Muscle layer of duodenum (tissue), 2 donors: ENCODE measurements around the gene CA12.

Experiments used
- H3K27ac ChIP-seq: one replicate; pipeline ENCODE4 v1.7.0; 2013; ENCODE audit warnings: mild to moderate bottlenecking, low read length
- H3K27me3 ChIP-seq: one replicate; pipeline ENCODE4 v1.7.0; 2013; ENCODE audit warnings: low read depth, mild to moderate bottlenecking, control low read depth, low read length
- H3K36me3 ChIP-seq, 2 donors: one replicate each; pipeline ENCODE4 v1.7.0; 2013; ENCODE audit warnings: low read length in 2 of 2, control low read depth in 1 of 2, mild to moderate bottlenecking in 1 of 2; ENCODE audit not compliant: insufficient read depth in 2 of 2, control insufficient read depth in 1 of 2
- H3K4me1 ChIP-seq, 2 donors: one replicate each; pipeline ENCODE4 v1.7.0; 2013; ENCODE audit warnings: low read length in 2 of 2, mild to moderate bottlenecking in 2 of 2, control low read depth in 1 of 2, moderate library complexity in 1 of 2; ENCODE audit not compliant: insufficient read depth in 2 of 2, control insufficient read depth in 1 of 2
- H3K4me3 ChIP-seq, 2 donors: one replicate each; pipeline ENCODE4 v1.7.0; 2013; ENCODE audit warnings: low read length in 2 of 2, low read depth in 1 of 2, mild to moderate bottlenecking in 1 of 2
- H3K9me3 ChIP-seq, 2 donors: one replicate each; pipeline ENCODE4 v1.7.0; 2013; ENCODE audit warnings: low read length in 2 of 2, control low read depth in 1 of 2, mild to moderate bottlenecking in 1 of 2; ENCODE audit not compliant: control insufficient read depth in 1 of 2
- donor health status: healthy.

Gene CA12

DNA sequence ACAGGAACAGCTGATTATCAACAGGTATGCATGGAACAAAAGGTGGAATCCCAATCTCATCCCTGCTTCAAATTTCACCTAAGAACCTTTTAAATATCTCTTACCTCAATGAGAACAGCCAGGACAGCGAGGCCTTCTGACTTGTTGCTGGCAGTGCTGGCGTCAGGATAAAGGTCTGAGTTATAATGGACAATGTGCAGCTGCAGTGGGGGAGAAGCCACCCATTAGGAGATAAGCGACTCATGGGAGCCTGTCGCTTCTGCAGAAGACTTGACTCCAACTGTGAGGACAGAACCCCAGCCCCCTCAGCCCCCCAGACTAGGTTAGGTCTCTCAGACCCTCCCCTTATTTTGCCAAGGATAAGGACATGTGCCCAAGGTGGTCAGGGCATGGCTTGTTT, 39.7 kb downstream of the CA12 start:
- Histone ChIP-seq H3K9me3 (no peaks in the 10 kb centered on the region), H3K36me3 (no peaks in the 10 kb centered on the region), H3K27me3 (no peaks in the 10 kb centered on the region), H3K4me1 (no peaks in the 10 kb centered on the region), H3K4me3 (no peak overlapping the region), H3K27ac (no peak overlapping the region)

DNA sequence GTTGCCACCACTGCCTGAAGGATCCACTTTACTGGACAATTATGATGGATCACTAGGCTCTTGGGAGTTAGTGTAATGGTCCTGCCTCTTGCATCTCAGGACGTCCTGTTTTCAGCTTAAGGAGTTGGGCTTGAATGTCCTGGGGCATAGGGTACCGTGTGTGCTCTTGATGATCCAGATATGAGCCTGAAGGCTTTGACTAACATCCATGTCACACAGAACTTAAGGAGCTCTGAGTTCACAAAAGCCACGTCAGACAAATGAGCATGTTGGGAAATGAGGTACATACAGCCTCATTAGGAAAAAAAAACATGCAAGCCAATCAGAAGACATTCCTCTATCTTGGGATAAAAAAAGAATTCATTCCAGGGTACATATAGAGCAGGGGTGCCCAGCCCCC, 40.8 kb downstream of the CA12 start:
- Histone ChIP-seq H3K27ac (no peak overlapping the region), H3K36me3 (no peaks in the 10 kb centered on the region), H3K4me3 (no peak overlapping the region), H3K4me1 (no peaks in the 10 kb centered on the region), H3K27me3 (no peaks in the 10 kb centered on the region), H3K9me3 (no peaks in the 10 kb centered on the region)

DNA sequence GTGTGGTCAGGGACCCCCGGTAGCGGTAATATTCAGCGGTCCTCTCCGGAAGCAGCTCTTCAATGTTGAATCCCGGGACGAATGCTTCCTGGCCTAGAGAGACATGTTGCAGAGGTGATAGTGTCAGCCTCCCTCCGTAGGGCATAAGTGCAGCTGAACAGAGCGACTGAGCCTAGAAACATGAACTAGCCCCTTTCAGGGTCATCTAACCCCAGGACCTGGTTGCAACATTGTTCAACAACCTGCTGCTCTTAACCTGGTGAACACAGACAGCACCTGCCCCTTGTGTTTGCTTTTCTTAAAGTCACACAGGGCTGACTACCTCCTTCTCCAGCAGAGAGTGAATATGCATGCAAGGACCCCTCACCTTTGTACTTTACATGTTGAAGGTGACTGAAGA, 41.3 kb downstream of the CA12 start:
- Histone ChIP-seq H3K27me3 (no peaks in the 10 kb centered on the region), H3K9me3 (no peaks in the 10 kb centered on the region), H3K27ac (no peak overlapping the region), H3K36me3 (no peaks in the 10 kb centered on the region), H3K4me1 (no peaks in the 10 kb centered on the region), H3K4me3 (no peak overlapping the region)

DNA sequence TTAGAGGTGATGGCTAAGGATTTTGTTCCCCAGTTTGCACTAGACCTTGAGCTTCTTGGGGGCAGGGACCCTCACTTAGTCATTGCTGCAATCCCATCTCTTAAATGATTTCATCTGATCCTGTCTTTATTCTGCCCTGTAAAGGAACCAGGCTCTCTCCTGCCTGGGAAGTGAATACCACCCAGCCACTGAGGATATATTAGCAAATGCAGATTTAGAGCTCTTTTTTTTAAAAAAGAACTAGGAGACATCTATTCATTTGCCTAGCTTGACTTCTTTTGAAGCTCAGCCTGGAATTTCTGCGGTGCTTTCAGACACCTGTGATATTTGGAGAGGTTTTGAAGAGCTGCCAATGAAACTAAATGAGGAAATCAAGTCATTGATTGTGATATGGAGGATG, 41.8 kb downstream of the CA12 start:
- Histone ChIP-seq H3K36me3 (no peaks in the 10 kb centered on the region), H3K4me1 (no peaks in the 10 kb centered on the region), H3K9me3 (no peaks in the 10 kb centered on the region), H3K4me3 (no peak overlapping the region), H3K27me3 (no peaks in the 10 kb centered on the region), H3K27ac (no peak overlapping the region)

DNA sequence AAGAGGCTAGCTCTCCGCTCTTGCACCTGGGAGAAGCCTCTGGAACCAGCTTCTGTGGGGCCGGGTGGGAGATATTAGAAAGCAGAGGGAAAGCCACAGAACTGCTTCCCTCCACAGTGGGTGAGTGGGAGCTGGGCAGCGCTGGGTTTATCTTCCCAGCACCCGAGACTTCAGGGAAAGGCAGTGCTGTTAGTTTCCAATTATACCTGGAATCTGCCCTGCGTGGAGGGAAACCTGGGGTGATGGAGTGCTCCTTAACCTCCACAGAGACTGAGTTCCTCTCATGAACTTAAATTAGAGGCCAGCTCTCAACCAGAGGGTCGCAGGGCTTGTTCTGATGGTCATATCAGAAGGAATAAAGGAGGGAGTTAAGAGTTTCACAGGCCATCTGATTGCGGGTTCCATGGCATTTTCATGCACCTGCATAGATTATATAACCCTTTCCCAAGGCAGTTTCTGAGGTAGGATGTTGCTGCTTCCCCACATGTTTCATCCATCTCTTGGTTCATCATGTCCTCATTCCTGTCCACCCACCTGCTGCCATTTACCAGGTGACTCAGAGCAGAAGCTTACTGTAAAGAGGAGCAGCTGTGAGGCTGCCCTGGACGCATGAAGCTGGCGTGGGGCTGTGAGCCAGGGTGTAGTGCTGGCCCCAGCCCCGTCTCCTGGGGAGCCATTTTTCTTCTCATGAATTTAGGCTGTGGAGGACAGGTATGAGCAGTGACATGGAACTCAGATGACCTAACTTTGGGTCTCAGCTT, 42.5 kb downstream of the CA12 start:
- Histone ChIP-seq H3K27ac (no peak overlapping the region), H3K4me1 (no peaks in the 10 kb centered on the region), H3K36me3 (no peaks in the 10 kb centered on the region), H3K9me3 (no peaks in the 10 kb centered on the region), H3K27me3 (no peaks in the 10 kb centered on the region), H3K4me3 (no peak overlapping the region)

DNA sequence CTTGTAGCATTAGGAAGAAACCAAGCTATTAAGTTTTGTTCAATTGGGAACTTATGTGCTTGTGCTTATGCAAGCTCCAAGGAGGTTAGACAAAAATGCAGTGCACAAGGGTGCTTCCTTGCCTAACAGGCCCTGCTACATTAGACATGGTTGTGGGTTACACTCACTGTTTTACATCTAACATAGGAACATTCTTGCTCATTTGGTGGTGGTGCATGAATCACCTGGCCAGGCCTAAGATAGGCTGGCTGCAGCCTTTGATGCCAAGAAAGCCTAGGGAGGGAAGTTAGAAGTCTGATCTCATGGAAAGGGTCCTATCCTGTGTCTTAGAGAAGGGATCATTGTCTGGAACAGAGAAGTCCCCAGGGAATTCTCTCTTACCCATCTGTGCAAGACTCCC, 43.5 kb downstream of the CA12 start:
- no peak overlapping the region for H3K27ac ChIP-seq
- H3K4me1 ChIP-seq: no peaks in the 10 kb centered on the region
- no peaks in the 10 kb centered on the region for H3K36me3 ChIP-seq
- H3K4me3 ChIP-seq: no peak overlapping the region
- H3K27me3 ChIP-seq: no peaks in the 10 kb centered on the region
- no peaks in the 10 kb centered on the region for H3K9me3 ChIP-seq

DNA sequence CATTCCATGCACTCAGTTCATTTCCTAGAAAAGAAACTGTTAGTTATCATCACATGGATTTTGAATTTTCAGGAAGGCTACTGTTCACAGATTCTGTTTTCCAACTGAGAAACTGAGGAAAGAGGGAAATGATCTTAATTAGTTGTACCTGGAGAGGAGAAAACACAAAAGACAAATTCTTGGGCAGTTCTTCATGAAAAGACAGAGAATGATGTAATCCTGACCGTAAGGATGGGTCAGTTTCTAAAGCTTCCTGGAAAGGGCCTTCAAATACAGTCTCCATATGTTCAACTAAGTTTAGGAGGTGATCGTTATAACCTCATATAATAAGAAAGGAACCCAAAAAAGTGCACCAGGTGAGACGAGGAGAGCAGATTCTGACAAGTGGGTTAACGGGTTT, 44.6 kb downstream of the CA12 start:
- Histone ChIP-seq H3K4me3 (no peak overlapping the region), H3K36me3 (no peaks in the 10 kb centered on the region), H3K9me3 (no peaks in the 10 kb centered on the region), H3K4me1 (no peaks in the 10 kb centered on the region), H3K27ac (no peak overlapping the region), H3K27me3 (no peaks in the 10 kb centered on the region)

DNA sequence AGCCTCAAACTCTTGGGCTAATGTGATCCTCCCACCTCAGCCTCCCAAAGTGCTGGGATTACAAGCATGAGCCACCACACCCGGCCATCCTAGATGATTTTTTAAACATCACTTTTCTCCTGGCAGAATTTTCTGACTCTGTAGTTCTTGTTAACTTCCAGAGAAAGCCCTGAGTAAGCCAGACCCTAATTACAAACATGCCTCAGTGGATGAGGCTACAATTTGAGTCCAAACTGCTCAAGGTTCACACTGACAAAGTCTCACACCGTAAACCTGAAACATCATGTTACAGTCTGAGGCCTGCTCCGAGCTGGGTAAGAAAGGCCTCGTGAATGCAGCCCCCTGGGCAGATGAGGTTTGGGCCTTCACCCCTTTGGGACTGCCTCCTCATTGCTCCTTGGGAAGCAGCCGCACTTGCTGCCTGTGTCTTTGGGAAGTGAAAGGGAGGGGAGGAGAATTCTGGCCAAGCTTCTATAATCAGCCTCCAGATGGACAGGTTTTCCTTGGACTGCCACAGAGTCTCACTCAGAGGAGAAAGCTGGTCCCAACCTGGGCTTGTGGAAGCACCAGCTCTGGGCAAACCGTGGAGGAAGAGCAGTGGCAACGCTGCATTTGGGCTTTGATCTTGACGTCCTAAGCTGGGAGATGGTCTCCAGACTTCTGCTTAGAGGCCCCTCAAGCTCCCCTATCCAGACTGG, 46.0 kb downstream of the CA12 start:
- H3K27me3 ChIP-seq: no peaks in the 10 kb centered on the region
- no peak overlapping the region for H3K27ac ChIP-seq
- no peaks in the 10 kb centered on the region for H3K36me3 ChIP-seq
- no peaks in the 10 kb centered on the region for H3K9me3 ChIP-seq
- H3K4me1 ChIP-seq: no peaks in the 10 kb centered on the region
- H3K4me3 ChIP-seq: no peak overlapping the region

DNA sequence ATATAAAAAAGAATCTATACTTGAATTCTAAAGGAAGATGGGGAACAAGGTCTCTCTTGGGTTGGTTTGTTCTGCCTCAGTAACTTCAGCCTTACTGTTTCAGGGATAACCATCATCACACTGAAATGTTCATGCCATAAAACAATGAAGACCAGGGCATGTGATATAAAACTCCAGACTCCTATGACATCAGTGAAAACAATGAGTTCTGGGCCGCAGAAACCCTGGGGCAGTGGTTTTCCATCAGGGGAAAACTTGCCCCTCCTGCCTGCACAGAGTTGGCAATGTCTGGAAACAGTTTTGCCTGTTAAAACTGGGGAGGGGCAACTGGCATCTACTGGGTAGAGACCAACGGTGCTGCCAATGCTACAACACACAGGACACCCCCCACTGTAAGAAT, 46.8 kb downstream of the CA12 start:
- no peak overlapping the region for H3K27ac ChIP-seq

DNA sequence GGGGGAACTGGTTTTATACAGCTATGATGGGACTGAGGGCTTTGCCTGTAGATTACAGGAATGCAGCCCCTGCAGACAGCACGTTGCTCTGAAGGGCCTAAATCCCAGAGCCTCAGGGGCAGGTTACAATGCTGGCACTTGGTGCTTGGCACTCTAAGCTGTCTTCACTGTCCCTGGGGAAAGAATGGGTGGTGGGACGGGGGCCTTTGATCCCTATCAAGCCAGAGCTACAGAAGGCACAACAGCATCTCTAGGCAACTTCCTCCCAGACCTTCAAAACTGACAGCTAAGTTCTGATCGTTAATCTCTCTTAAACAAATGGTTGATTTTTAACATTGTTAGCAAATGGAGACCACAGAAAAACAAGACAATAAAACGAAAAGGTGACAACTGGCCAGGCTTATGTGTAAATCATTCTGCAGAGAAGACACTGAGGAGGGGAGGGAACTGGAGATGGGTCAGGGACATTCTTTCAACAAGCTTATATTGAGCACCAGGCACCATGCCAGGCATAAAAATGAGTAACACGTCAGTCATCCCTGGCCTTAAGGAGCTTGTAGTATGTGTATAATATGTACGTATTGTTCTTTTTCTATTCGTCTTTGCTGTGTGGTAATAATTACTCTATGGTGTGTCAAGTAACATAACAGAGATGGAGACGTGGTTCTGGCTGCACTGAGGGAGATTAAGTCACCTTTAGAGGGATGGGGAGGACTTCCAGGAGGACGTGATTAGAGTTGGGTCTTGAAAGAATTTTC, 49.1 kb downstream of the CA12 start:
- no peak overlapping the region for H3K27ac ChIP-seq
- no peaks in the 10 kb centered on the region for H3K4me1 ChIP-seq
- no peaks in the 10 kb centered on the region for H3K27me3 ChIP-seq
- H3K4me3 ChIP-seq: no peak overlapping the region
- H3K36me3 ChIP-seq: no peaks in the 10 kb centered on the region
- no peaks in the 10 kb centered on the region for H3K9me3 ChIP-seq

More for the DNA sequence above, 46.8 kb downstream of the CA12 start:
- Histone ChIP-seq H3K27me3 (no peaks in the 10 kb centered on the region), H3K4me3 (no peak overlapping the region), H3K9me3 (no peaks in the 10 kb centered on the region), H3K4me1 (no peaks in the 10 kb centered on the region), H3K36me3 (no peaks in the 10 kb centered on the region)

DNA sequence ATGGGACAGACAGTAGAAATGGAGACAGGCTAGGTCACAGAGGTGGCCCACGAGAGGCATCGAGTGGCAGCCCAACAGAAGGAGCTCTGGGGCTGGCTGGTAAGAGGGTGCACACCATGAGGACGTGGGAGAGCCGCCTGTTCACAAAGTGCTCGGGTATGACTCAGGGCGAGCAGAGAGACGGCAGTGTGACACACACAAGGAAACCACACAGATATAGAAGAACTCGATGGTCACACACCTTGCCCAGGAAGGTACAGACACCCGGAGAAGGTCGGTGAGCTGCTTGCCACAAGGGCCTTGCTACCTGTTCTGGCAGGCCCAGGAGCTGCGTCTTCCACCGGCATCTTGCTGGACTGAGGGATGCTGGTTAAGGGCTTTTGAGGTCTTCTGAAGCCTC, 50.2 kb downstream of the CA12 start:
- no peaks in the 10 kb centered on the region for H3K9me3 ChIP-seq
- no peaks in the 10 kb centered on the region for H3K4me1 ChIP-seq
- H3K27ac ChIP-seq: no peak overlapping the region
- H3K27me3 ChIP-seq: no peaks in the 10 kb centered on the region
- no peaks in the 10 kb centered on the region for H3K36me3 ChIP-seq
- H3K4me3 ChIP-seq: no peak overlapping the region
